ENCODE data around the gene SKIL. TPM values are rescaled to one million over a fixed set of nuclear protein-coding genes. Genes with fewer than 3 reads are reported as not detected.

Gene SKIL
- total RNA-seq, 1 donor from 2014 or later: 134 TPM

- no peak for DNase-seq
These were observed 81.3 kb downstream of the SKIL start for GRCh38 chr3:170438836-170439235.

- no peak for DNase-seq
These were observed 82.8 kb downstream of the SKIL start for GRCh38 chr3:170440344-170440743.

GRCh38 chr3:170441412-170441811 lies 83.9 kb downstream of the SKIL start:
- no peak for DNase-seq

GRCh38 chr3:170442947-170443346 lies 85.4 kb downstream of the SKIL start:
- no peak for DNase-seq

GRCh38 chr3:170443457-170443856 lies 85.9 kb downstream of the SKIL start:
- DNase-seq: no peak

Other genes with a start within 250 kb of the SKIL start
- gene PHC3, start 176.0 kb upstream of the SKIL start, total RNA-seq: 55.2 TPM
- gene PRKCI, start 135.3 kb upstream of the SKIL start, total RNA-seq: 86.7 TPM
- 12.3 TPM for gene CLDN11, start 61.2 kb downstream of the SKIL start, total RNA-seq
- gene SLC7A14, start 228.4 kb downstream of the SKIL start, total RNA-seq: 7.0 TPM